GM21576 (cell line): ENCODE measurements around the gene DLK2.
"Not testable (repeated sequence)": the region's sequence is repeated elsewhere in the genome, so short reads cannot be mapped to it uniquely, and the experiment has no call there.

Source experiments
- ATAC-seq: cut with Tn5 transposase; IDR thresholded peaks from one replicate; pipeline ENCODE4 v1.9.1; 2021; ENCODE audit warnings: mild to moderate bottlenecking, moderate library complexity; ENCODE audit not compliant: unreplicated experiment

DLK2 gene

GRCh38 chr6:43481591-43482236 is 26.4 kb upstream of the DLK2 start:
- ATAC-seq = no peak

- ATAC-seq = no peak
Measured at GRCh38 chr6:43481075-43481474, 25.7 kb upstream of the DLK2 start.

DNA sequence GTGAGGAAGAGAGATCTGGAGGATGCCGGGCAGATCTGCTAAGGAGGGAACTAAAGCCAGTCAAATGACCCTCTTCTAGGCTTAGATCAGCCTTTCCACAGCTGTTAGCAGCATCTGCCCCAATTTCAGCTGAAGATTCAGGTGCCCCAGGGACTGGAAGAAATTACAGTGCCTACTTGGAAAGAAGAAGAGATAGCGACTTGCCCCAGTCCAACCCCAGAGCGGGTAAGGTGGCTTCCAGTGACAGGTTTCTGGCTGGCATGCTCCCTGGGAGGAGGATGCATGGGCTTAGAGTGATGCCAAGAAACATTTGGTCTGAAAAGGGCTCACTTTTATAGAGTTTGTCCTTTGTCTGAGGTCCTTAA is 22.6 kb upstream of the DLK2 start:
- no peak for ATAC-seq

DNA sequence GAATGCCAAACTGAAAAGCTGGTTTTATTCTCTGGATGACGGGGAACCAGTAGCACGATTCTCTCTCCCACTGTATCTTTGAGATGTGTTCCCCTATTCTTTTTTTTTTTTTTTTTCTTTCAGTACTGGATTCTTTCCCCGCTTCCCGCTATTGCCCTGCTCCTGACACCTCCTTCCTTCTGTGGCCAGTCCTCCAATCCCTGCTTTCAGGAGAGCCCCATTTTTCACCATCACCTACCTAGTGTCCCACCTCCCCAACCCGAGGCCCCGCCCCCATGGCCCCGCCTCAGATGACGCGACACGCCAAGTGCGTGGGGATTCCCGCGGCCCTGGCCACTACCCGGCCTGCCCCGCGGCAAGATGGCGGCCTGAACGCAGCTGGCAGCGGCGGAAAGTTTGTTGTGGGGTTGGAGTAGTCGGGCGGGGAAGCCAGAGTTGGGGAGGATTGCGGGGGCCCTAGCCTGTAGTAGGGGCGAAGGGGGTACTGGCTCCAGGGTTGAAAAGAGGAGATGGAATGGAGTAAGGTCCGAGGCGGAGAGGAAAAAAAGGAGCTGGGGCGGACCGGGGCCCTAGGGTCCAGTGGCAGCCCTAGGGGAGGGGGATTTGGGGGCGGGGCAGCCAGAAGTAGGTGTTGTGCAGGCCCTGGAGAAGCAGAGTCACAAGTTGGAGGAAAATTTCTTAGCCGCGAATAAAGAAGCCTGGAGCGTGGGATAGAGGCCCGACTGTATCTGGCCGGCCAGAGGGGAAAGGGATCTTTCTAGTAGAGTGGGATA is 22.1 kb upstream of the DLK2 start, which contains the start of gene TJAP1:
Gene TJAP1, plus strand, starts transcription at position 336 of the 773 bp plus-strand sequence. CDS start 21,432 bp downstream, outside the sequence.
- peak; percentile 95 for ATAC-seq

DNA sequence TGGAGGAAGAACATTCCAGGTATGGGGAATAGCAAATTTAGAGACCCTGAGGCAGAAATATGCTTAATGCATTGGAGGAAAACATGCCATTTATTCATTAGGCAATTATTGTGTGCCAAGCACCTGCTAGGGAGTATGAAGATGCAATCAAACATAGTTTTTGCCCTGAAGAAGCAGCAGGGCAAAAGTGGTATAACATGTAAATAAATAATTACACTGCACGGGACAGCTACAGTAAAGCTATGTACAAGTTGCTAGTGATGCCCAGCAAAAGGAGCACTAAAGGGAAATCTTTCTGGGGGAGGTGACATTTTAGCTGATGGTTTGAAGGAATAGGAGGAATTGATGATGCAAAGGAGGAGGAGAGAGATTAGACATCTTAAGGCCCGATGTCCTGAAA is 21.4 kb upstream of the DLK2 start:
- no peak for ATAC-seq

- no peak for ATAC-seq
Measured at GRCh38 chr6:43475516-43475915, 20.2 kb upstream of the DLK2 start.

- ATAC-seq = no peak
Measured at GRCh38 chr6:43472515-43472914, 17.2 kb upstream of the DLK2 start.

DNA sequence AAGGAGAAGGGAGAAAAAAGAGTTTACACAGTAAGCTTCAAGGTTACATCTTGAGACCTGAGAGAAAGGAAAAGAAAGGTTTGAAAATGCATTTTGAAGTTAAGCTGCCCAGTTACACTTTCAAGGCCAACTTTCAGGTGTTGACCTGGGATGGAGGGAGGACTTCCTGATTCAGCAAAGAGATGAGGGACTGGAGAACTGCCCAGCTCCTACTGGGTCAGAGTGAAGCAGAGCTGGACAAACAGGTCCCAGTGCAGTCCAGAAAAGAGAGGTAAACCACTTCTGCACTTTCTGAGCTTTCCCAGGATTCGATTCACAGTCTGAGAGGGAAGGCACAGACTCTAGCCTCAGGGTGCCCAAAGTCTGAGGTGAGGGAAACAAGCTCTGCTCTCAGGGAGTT is 16.1 kb upstream of the DLK2 start:
- ATAC-seq = no peak

DNA sequence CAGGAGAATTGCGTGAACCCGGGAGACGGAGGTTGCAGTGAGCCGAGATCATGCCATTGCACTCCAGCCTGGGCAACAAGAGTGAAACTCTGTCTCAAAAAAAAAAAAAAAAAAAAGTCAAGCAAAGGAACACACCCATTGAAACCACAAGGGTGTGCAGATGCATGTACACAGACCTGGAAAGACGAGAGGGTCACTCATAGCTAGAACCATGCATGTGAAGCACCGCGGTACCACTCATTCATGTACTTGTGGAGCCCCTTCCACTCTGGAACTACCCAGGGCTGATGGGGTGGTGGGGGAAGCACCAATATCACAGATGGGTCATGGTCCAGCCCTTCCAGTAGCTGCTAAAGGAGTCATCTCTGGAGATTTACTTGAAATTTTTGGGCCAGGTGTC is 14.6 kb upstream of the DLK2 start:
- ATAC-seq = no peak

DNA sequence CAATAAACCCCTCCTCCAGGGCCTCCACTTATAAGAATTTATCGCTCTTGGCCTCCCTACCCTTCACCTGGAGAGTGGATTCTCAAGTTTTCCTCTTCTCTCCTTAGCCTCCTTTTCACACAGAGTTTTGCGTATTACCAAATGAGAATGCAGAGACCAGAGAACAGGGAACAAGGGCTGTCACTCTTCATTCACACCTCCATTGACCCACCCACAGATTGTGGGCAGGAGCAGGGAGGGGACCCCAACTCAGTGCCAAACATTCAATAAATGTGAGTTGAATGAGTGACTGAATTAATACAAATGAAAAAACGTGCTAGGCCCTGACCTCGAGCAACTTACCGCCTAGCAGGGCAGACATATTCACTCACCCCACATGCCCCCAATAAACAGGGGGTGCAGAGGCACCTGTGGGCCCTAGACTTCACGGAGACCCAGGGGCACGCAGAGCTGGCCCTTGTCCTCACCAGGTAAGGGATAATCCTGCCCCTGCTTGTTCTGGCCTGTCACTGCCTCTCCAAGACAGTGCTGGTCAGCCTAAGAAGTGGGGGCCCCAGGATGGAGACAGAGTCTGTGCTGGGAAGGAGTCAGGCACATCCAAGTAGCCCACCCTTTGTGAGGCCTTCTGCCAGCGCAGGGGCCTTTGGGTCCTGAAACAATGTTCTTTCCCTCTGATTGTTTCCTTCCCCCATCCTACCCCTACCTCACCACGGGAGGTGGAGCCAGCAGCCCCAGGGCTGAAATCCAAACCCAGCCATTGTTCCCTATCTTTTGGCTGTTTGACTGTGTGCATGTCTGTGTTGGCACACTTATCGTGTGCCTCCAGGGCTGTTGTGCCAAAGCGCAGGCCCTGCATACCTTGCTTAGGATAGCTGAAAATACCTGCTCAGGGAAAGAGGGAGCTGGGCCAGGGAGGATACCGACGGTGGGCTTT is 13.7 kb upstream of the DLK2 start:
- ATAC-seq = no peak

- ATAC-seq = no peak
Measured at GRCh38 chr6:43468240-43468639, 12.9 kb upstream of the DLK2 start.

GRCh38 chr6:43467752-43468151 is 12.4 kb upstream of the DLK2 start:
- no peak for ATAC-seq

DNA sequence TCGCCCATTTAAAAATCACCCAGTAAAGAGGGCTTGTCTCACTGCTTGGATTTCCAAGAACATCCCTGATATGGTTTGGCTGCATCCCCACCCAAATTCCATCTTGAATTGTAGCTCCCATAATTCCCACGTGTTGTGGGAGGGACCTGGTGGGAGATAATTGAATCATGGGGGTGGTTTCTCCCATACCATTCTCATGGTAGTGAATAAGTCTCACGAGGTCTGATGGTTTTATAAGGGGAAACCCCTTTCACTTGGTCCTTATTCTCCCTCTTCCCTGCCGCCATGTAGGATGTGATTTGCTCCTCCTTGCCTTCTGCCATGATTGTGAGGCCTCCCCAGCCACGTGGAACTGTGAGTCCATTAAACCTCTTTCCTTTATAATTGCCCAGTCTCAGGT is 11.9 kb upstream of the DLK2 start:
- ATAC-seq = not testable (repeated sequence)

DNA sequence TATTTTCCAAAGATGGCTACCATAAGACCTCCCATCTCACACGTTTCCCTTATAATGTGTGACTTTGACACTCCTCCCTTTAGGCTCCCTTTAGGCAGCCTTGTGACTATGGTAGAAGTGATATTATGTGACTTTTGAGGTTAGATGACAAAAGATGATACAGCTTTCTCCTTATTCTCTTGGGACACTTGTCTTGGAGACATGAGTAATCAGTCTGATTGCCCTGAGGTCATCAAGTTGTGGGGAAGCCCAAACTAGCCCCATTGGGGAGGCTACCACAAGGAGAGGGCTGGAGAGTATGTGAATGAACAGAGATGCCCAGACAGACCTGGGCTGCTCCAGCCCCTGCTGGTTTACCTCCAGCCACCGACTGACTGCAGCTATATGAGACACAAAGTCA is 10.6 kb upstream of the DLK2 start:
- no peak for ATAC-seq

GRCh38 chr6:43464337-43464736 is 9.0 kb upstream of the DLK2 start:
- ATAC-seq = no peak

- no peak for ATAC-seq
Measured at GRCh38 chr6:43461936-43462335, 6.6 kb upstream of the DLK2 start.

DNA sequence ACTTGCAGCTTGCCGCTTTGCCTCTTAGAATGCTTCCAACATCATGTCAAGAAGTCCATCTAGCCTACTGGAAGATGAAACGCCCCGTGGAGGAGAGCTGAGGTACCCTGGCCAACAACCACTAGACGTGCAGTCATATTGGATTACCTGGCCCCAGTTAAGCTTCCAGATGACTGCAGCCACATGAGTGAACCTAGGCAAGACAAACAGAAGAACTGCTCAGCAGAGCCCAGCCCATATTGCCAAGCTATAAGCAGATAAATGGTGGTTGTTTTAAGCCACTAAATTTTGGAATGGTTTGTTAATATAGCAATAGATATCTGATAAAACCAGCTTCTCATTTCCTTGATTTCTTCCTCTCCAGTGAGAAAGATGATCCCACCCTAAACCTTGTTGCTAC is 4.7 kb upstream of the DLK2 start:
- no peak for ATAC-seq

DNA sequence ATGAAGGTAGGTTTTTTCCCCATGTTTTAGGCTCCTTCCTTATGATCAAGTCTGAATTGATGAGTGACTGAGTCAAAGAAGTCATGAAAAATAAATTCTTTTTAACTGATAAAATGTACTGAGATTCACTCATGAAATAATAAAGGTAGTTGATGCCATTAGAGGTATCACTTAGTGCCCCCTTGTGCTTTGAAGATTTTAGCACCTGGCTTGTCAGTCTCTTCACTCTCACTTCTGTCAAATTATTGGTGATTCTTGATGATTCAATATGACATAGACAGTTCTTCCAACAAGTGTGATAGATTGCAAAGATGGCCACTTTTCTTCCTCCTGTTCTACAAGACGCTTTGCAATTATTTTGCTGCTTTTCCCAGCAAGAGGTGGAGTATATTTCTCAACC is 4.2 kb upstream of the DLK2 start:
- no peak for ATAC-seq

GRCh38 chr6:43458154-43458553 is 2.8 kb upstream of the DLK2 start:
- ATAC-seq = not testable (repeated sequence)

GRCh38 chr6:43457643-43458042 is 2.3 kb upstream of the DLK2 start:
- ATAC-seq = no peak

DNA sequence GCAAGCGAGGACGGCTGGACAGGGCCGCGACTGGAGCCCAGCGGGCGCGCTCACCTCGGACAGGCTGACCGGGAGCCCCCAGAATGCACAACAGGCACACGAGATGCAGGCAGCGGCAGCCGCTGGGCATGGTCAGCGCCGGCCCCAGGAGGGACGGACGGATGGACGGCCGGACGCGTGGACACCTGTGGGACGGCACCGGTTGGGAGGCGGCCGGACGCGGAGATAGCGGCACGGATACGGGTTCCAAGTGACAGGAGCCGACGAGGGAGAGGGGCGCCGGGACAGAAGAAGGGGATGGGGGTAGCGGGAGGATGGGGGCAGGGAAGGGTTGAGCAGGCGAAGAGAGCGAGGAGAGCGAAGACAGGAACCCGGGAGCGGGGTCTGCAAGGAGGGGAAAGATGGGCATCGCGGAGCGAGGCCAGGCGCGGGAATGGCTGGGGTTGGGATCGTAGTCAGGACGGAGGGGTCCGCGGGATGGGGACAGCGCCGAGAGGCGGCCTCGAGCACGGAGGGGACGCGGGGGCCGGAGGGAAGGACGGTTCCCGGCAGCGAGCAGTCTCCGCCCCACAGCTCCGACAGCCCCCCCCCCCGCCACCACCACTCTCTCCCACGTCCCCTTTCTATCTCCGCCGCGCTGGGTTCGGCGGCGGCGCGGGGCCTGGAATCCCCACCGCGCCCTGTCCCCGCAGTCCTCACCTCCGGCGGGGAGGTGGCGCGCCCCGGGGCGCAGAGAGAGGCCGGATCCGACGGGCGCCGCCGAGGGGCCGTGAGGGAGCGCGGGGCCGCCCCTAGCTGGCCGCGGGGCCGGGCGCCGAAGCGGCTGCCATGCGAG is 435 bp downstream of the DLK2 start:
- no peak for ATAC-seq
